ENCODE measurements around the gene PELI2.

PELI2 gene

DNA sequence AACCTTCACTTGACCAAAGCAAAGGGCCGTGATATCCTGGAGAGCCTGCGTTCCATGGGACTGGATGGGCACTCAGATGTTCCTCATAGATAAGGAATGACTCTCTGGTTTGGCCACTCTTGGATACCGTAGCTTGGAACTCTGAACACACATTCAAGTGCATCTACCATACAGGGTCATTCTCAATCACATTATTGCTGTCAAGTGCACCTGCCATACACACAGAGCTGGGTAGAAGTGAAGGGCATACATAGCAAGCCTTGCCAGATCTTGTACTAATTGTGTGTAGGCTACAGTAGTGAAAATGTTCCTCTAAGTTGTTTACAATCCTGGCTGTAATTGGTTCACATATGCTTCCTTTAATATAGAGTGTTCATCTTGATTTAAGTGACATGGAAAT is 58.3 kb downstream of the PELI2 start:
- no peak for DNase-seq

DNA sequence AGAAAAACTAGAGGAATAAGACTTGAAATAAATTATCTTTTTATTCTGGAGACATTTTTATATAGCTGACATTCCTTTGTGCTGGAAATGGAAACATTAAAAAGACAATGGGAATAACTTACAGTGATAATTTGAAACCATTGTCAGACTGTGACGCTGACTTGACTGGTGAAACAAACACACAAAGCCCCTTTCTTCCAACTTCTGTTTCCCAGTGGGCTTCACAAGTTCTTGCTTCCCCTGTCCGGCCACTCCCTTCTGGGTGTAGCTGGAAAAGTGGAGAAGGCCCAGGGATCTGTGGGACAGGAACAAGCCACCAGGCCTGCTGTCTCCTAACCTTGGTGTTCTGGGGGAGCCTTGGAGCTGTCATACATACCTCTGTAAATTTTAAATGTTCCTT is 58.8 kb downstream of the PELI2 start:
- DNase-seq: no peak

DNA sequence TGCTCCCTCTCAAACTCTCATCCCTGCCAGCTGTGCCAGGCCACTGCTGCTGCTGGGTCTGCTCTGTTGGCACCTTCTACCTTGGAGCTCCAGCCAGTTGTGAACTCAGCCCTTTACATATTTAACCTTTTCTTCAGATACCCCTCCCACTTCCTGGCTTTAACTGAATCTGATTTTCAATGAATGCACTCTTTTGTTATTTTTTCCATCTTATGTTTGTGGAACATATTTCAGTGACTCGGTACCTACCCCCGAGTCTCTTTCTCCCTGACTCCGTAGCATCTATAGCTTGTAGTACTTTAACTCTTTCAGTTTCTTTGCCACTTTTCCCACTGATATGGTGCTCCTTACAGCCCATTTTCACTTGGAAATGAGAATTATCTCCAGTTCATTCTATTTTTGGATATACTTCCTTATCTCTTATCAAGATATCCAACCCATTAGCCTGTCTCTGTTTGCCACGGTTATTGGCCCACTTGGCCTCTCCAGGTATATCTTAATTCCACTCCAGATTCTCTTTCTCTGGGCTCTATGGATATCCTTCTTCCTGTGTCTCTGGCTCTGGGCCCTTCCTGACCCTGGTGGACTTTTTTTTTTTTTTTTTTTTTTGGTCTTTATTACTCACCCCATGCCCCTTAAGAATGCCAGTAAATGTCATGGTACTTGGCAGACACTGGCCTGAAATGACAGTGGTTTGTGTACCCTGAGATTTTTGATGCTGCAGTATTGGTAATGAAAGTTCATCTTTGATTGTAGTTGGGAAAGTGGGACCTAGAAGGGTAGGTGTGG is 62.7 kb downstream of the PELI2 start:
- no peak for DNase-seq

DNA sequence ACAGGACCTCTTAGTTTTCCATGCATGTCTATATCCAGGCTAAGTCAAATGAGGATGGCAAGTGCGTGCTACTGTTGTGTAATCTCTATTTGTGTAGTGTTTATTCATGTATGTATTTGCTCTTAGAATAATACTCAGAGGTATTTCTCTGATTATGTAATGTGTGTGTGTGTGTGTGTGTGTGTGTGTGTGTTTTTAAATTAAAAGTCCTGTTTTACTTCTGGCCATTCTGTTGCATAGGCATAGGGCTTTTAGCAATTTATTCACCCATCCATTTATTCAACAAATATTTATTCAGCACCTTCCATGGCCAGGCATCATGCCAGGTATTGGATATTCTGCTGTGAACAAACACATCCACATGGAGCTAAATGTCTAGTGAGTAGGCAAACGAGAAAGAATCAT is 63.5 kb downstream of the PELI2 start:
- no peak for DNase-seq

DNA sequence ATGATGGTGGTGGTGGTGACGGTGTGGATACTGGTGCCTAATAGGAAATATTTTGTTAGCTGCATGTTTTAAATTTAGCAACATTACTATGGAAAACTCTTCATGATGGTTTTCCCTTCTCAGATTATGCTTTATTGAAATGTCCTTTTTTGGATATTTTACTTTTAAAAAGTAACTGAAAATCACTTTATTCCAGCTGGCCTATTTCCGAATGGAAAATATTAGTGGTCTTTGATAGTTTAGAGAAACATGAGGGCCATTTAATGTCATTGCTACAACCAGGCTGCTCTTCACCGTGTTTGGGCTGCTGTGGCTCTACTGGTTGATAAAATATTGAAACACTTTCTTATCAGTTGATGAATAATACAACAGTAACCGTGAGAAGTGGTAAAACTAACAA is 64.2 kb downstream of the PELI2 start:
- DNase-seq: no peak

DNA sequence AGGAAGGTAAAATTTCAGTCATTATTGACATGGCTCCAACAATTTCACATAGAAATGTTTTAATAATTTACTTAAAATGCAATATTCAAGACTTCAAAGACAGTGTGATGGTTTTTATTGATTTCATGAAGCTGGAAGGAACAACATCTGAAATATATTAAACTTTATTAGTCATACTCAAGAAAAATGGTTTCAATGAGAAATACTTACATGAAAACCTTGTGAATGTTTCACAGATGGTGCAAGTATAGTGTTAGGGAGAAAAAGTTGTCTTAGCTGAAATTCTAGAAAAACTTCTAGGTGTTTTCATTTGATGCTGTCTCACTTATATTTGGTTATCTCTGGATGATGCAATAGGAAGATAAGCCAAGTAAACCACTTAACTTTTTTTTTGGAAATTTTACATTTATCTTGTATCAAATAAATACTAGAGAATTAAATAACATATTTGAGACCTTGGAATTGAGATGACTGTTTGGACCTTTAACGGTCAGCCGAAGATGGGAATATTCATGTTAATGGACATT is 65.5 kb downstream of the PELI2 start:
- DNase-seq: no peak

DNA sequence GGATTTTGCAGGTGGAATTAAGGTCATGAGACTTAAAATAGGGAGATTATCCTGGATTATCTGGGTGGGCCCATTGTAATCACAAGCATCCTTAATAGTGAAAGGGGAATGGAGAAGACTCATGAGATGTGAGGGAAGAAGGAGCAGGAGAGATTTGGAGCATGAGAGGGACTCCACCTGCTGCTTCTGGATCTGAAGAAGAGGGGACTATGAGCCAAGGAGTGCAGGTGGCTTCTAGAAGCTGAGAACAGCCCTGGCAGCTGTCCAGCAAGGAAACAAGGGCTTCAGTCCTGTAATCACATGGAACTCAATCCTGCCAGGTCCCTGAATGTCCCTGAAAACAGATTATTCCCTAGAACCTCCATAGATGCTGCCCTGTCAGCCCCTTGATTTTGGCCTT is 67.8 kb downstream of the PELI2 start:
- no peak for DNase-seq

DNA sequence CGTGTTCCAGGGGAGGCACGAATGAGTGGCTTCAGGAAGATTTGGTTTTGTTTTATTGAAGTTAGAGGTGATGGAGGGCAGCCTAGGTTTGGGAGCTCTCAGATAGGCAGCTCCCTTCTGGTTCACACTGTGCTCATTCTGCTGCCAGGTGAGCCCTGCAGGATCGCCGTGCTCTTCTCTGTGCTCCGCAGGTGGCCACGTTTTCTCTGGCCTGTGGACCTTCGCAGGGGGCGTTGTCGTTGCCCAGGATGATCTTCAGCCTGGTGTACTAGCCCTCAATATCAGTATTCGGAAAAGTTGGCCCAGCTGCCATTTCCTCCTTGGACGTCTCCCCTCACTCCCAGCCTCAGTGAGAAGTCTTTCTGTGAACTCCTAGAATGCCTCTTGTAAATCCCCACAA is 69.5 kb downstream of the PELI2 start:
- no peak for DNase-seq

DNA sequence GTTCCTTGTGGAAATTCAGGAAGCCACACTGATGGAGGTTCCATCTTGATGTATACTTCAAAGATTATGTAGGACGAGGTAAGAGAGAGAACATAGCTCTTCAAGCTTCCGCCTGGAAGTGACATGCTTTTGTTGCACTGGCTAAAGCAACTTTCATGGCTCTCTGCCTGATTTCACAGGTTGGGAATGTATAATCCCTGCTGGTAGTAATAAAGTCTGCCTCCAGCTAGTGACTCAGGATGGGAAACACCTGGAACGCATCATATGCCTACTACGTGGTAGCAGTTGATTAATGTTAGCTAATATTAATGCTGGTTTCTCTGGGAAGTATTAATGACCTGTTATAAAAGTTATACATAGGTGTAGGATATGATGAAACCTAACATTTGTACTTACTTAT is 71.1 kb downstream of the PELI2 start:
- DNase-seq: no peak

DNA sequence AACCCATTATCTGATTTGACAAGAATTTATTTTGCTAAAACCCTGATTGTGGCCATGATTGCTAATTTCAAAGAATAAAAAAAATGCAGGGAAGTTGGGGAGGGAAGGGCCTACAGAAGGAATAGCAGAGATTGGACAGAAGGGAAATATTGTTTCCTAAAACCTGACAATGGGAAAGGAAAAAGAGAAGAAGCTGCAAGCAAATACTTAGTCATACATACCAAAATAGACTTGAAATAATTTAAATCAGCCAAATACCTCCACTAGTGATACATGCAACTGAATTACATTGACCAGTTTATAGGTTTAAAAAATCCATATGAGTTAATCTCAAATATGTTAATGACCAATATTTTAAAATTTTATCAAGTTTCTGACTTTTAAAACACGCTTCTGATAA is 75.1 kb downstream of the PELI2 start:
- DNase-seq: no peak

DNA sequence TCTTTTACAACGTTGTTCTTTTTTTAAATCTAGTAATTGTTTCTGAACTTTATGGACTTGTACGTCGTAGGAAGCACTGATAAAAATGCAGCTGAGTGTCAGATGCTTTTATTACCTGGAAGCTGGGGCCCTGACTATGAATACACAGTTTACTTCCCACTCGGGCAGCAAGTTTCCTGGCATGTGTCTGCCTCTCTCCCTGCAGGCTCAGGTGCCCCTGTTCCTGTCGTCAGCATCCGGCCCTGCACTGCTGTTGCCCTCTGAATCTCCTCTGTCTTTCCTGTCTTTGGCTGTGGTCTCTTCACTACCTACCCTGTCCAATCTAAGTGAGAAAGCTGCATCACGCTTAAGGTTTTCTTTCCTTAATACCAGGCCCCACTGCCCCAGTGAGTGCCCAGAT is 75.8 kb downstream of the PELI2 start:
- no peak for DNase-seq

DNA sequence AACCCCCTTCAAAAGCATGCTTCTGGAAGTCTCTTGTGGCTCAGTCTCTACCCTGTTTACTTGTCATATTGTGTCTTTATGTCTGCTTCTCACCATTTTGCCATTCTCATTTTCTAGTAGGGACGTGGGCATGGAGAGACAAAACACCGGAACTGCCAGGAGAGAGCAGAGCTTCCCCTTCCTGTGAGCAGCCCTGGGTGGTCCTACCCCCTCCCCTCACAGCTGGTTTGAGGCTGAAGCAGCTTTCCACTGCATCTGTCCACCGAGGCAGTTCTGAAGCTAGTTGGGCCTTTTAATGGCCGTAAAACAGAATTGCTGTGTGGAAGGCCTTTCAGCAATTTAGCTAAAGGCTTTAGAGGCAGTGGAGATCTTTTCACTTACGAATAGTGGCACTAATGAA is 77.0 kb downstream of the PELI2 start:
- peak; percentile 11 for DNase-seq

DNA sequence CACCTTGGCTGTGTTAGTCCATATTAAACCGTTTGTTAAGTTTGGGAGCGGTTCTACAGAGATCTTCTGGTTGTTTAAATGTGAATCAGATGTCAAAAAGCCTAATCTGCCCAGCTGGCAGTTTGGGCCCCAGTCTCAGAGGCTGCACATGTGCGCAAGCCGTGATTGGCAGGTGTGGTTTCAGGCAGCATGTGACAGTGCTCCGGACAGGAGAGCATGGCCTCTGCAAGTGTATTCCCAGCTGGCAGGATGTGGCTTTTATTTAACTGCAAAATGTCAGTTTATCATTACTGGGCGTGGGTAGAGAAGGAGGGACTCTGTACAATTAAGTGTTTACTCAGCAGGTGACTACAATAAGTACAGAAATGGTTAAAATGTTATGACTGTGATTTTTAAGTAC is 77.5 kb downstream of the PELI2 start:
- DNase-seq: peak; percentile 91

DNA sequence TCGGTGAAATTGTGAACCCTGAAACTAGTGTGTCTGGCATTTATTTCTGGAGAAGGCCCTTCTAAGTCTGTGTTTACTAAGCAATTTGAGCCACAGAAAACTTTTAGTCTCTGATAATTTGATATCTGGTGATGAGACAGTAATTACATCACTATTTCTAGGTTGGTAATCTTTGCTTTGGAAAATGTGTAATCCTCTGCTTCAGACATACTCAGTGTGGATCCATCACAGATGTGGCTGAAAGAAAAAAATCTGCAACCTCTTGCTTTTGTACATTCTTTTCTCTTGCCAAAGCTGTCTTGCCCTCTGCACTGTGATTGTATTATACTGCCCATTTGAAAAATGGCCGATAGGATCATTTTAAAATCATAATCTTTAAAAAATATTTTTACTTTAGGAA is 78.1 kb downstream of the PELI2 start:
- DNase-seq: peak; percentile 16

DNA sequence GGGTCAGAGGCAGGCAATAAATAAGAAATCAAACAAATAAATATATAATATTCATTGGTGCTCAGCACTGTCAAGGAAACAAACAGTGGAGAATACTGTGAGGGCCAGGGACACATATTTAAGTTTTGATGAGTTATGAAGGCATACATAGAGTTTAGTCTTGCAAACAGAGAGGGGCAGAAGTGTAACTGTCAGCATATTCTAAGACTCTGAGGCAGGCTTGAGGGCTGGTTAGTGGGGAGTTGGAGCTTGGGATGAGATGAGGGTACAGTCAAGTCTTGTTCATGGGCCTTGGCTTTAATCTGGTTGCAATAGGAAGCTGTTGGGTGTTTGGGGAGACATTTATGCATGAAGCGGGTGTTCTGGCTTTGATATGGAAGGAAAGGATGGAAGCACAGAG is 78.9 kb downstream of the PELI2 start:
- DNase-seq: no peak

DNA sequence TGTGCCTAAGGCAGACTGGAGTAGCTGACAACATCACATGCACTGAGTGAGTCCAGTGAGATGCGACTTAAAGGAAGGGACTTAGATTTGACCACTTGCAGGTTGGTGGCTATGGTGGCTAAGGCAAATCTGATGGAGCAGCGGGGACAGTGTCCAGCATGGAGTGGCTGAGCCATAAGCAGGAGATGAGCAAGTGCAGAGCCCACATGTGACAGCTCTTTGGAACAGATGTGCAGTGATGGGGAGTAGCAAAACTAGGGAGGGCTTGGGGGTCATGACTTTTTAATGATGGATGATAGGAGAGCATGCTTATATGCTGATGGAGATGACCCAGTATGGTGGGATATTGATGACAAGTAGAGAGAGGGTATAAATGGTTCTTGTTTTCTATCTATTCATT is 80.2 kb downstream of the PELI2 start:
- no peak for DNase-seq

DNA sequence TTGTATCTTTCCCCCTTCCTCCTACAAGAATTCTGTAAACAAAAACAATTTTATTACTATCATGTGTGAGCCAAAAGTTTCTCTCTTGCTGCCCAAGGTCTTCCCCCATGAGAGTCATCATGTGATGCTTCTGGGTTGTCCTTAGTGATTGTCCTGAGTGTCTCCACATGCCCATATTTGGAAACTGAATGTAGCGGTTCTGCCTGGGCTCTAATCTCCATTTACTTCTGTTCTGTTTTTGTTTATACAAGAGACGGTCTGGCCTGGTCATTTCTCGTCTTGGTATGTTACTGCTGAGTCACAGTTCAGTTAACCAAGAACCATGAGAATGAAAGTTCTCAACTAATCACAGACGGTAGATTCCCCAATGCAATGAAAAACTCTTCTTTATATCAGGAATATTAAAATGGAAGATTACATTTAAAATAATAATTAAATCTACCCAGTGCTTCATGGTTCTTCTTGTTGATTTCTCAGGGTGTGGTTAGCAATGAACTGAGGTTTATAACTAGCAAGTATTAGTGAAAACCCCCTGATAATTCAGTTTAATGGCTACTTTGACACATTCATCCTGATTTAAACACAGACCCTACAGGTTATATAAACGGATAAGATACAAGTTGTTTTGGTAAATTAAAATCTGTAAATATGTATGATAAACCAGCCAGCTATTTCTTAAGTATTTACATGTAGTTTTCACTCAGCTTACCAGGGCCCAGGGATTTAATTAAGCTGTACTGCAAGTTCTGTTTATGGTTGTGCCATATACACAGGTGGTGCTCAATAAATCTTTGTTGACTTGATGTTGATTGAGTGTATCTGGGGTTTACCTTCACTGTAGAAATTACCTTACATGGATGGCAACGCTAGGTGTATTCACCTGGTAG is 81.1 kb downstream of the PELI2 start:
- no peak for DNase-seq

DNA sequence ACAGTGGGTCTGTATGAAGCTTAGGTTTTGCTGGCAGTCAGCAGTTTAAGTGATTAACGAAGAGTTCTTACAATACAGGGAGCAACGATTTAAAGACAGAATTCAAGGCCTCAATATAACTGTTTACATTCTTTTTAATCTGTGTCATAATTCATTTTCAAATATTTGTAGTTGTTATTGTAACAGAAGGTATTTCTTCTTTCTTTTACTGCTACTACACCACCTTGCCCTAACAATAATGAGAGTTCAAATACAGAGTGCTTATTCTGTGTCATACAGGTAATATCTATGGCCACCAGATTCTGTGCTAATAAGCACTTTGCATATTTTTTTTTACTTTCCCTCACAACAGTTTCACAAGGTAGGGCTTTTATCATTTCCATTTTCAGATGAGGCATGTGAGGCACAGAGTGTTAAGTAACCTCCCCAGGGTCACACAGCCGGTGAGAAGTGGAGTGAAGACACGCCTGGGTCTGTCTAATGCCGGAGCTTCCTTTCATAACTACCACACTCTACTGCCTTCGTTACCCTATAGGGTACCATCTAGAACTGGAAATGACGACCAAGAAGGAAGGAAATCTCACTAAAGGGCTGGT is 81.9 kb downstream of the PELI2 start:
- no peak for DNase-seq

DNA sequence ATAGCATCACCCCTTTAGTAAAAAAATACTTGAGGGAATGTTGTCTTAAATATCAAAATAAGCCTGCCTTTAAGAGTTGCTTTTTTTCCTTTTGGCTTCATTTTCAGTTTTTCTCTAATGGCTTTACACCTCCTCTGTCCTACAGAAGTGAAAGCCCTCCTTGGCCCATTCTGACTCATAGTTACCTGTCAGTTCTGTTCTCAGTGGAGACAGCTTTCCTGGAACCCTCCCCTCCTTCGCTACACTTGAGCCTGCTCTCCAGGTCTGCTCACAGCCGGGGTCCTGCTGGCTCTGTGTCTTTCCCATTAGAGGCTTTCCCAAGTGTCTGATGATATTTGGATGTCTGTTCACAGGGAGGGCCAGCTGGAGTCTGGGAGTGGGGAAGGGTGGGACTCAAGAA is 84.0 kb downstream of the PELI2 start:
- no peak for DNase-seq

DNA sequence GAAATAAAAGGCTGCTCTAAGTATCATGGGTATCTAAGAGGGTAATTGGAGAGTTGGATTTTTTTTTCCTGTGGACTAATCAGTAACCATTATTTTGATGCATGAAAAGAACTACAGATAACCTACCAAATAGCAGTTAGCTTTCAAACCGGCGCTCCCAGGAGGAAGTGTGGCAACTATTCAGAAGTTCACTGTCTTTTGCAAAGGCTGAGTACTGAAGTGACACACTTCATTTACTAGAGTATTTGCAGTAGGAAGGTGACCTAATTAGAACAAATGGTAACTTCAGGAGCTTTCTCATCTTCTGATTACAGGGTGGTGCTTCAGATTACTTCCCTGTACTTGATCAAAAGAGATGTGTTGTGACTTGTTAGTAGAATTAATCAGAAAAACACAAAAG is 87.7 kb downstream of the PELI2 start:
- DNase-seq: no peak

DNA sequence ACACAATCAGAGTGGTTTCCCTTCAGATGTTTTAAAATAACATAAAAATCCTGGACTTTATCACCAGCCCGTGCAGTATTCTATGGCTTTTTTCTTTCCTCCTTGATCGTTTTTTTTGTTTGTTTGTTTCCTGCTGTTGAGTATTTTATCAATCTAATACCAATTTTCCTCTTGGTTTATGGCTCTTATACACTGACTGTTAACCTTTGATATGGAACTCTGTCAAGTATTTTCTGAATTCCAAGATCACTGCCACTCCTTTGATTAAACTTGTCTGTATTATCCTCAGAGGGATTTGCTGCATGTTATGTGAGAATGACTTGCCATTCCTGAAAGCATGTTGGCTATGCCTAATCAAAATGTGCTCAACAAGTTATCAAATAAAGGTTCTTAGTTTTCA is 88.4 kb downstream of the PELI2 start:
- DNase-seq: no peak

DNA sequence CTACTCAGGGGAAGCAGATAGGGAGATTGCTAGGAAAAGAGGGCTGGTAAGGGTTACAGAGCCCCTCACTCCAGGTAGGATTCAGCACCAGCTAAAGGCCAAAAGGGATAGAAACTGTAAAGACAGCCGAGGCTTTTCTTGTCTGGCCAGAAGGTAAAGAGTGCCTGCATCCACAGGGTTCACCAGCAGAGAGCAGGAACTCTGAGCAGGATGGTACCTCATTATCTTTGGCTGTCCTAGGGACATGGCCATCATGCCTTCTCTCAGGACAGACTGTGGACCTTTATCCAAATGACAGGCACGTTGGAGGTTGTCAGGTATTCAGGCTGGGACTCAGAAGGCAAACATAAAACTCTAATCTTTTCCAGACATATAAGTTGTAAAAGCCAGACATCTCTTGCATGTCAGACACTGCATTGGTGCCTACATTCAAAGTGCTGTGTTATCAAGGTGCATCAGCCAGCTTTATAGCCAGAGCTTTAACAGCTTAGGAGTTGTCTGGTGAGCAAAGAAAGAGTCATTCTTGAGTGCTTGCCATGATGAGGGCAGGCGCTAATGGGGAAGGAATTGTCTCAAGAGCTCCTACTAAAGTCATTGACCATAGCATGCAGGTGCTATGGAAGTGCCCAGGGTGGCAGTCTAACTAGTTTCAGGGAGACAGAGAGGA is 89.5 kb downstream of the PELI2 start:
- no peak for DNase-seq

DNA sequence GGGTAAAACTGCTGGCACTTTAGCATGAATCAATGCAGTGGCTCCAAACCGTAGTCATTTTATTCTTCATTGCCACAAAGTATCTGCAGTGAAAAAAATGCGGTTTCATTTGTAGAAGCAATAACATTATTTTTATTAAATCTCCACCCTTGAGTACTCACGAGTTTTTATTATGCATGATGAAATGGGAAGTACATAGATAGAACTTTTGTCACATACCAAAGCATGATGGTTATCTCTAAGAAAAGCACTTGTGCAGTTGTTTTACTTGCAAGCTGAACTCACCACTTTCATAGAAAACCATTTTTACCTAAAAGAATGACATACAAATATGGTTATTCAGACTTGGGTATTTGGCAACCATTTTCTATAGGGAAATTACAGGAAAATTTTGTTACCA is 90.3 kb downstream of the PELI2 start:
- no peak for DNase-seq

All from RPMI8226 (cell line).